Measurements from ENCODE around the gene PTPRE.

The PTPRE gene

DNA sequence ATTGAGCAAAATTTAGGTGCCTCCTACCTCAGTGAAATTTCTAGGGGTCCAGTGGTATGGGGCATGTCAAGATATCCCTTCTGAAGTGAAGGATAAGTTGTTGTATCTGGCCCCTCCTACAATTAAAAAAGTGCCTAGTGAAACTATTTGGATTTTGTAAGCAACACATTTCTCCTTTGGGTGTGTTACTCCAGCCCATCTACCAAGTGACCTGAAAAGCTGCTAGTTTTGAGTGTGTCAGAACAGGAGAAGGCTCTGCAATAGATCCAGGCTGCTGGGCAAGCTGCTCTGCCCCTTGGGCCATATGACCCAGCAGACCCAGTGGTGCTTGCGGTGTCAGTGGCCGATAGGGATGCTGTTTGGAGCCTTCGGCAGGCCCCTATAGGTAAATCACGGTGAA, 46.0 kb downstream of the PTPRE start:
- no peak for DNase-seq (ENCODE audit: low read depth, low spot score)

DNA sequence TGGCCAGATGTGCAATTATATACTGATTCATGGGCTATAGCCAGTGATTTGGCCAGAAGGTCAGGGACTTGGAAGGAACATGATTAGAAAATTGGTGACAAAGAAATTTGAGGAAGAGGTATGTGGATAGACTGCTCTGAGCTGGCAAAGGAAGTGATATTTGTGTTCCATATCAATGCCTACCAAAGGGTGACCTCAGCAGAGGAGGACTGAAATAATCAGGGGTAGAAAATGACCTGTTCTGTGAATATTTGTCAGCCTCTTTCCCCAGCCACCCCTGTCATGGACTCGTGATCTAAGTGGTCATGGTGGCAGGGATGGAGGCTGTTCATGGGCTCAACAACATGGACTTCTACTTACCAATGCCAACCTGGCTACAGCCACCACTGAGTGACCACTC, 47.0 kb downstream of the PTPRE start:
- DNase-seq (ENCODE audit: low read depth, low spot score), result no peak

DNA sequence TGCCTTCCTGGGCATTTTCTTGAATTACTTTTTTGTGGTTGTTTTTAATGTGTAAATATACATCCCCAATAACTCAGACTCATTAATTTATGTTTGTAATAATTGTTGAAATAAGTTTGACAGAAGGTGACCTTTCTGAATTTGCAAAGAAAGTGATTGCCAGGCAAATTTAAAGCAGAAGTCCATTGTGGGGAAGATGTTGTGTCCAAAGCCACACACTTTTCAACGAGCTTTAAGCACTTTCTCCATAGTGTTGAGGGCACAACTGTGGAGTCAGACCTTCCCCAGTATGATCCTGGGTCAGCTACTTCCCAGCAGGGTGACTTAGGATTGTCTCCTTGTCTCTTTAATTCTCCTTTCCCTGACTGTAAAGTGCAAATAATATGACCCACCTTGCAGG, 52.5 kb downstream of the PTPRE start:
- no peak for DNase-seq (ENCODE audit: low read depth, low spot score)

DNA sequence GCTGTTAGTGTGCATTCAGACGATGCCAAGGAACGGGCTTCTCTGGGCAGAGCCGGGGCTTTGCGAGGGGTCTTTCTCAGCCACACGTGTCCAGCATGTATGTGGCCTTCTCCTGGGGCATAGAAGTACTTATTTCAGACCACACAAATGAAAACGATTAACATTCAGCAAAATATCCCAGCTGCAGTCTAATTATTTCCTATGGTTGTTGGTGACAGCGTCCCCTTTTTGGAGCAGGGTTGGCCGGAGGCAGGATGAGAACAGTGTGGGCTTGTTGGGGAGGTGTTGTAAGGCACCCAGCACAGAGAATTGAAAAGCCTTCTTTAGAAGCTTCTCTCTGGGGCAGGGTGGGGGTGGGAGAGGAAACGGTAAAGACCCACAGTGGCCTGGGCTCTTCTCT, 54.2 kb downstream of the PTPRE start:
- DNase-seq (ENCODE audit: low read depth, low spot score), result no peak

DNA sequence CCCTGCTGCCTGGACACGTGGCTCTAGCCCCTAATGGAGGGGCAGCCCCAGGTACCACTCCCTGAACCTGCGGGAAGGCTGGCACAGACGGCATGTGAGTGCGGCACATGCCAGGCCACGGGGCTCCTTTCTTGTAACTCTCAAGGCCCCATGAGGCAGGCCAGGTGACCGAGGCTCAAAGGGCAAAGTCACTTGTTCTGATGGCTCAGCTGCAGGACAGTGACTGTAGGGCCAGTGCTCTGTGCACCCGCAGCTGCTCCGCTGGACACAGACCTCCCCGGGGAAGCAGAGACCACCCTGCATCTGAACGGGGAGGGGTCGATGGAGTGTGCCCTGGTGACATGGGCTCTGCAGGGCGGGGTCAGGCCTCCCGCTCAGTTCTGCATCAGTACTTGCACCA, 55.3 kb downstream of the PTPRE start:
- no peak for DNase-seq (ENCODE audit: low read depth, low spot score)

DNA sequence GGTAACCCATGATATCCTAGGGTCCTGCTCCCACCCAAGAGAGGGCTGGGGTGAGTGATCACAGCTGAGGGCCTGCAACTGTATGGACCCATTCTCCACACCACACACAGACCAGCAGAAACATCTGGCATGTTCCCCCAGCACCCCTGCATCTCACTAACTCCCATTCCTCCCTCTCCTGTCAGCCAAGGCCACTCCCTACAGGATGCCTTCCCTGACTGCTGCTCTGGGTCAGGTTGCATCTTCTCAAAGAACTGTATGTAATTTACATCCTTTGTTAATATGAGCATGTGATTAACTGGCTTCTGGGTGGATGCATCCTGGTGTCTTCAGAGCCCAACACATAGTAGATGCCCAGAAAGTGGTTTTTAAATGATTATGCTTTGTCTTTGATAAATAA, 56.2 kb downstream of the PTPRE start:
- DNase-seq (ENCODE audit: low read depth, low spot score), result no peak

DNA sequence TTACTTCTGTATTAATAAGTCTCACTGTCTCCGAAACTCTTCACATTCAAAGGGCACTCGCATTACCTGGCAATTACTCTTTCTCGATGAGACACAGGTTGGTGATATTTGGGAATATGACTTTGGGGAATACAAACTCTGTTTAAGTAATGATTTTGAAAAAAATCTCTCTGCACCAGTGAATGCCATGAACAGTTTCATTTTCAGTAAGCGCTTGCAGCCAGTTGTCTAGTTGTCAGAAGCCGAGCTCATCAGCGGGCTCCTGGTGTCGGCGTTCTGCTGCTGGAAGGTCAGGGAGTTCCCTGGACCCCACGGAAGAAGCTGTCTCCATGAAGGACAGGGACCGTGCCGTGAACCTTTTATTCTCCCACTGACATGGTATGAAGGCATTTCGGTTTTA, 57.7 kb downstream of the PTPRE start:
- no peak for DNase-seq (ENCODE audit: low read depth, low spot score)

DNA sequence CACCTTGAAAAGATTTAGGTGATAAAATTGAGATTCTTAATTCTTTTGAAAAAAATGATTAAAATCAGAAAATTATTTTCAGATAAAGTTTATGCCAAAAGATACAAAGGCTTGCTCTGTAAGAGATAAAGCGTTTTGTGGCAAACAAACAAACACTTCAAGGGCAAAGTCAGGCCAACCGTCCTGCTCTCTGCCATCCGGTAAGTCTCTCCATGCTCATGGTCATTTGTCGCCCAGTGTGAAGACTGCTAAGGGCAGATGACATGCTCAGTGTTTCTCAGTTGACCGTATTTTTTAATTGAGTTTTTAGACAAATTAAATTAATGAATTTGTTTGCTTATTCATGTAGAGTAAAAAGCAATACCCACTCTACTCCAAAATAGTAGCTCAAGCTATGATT, 60.0 kb downstream of the PTPRE start:
- DNase-seq (ENCODE audit: low read depth, low spot score), result no peak

DNA sequence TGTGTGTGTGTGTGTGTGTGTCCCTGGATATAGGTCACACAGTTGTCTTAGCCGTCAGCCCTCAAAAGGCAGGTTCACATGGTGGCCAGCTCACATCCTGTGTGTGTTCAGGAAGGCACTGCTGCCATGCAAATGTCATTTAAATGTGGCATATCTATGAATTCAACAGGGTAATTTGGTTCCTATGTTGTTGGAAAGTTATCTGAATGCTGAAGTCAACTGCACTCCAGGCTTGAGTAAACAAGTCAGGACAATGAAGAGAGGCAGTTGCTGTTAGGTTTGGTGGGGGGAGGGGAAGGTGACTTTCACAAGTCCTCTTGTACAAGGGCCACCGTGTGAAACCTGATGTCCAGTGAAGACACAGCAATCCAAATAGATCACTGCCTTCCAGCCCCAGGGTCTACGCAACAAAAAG, 61.1 kb downstream of the PTPRE start:
- no peak for DNase-seq (ENCODE audit: low read depth, low spot score)

DNA sequence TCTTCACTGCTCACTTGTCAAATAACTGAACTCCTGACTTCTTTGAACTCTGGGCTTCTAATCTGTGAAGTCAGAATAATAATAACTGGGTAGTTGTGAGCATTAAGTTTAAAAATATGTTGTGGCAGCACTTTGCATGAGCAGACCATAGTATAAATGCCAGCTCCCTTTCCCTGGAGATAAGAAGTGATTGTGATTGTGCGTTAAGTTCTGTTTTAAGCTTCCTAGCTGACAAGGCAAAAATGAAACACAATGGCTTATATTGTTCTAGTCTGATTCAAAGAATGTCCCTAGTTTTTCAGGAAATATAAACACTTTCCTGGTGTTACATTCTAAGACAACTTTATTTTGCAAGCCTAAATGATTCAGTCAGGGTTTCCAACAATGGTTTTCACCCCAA, 61.8 kb downstream of the PTPRE start:
- no peak for DNase-seq (ENCODE audit: low read depth, low spot score)

DNA sequence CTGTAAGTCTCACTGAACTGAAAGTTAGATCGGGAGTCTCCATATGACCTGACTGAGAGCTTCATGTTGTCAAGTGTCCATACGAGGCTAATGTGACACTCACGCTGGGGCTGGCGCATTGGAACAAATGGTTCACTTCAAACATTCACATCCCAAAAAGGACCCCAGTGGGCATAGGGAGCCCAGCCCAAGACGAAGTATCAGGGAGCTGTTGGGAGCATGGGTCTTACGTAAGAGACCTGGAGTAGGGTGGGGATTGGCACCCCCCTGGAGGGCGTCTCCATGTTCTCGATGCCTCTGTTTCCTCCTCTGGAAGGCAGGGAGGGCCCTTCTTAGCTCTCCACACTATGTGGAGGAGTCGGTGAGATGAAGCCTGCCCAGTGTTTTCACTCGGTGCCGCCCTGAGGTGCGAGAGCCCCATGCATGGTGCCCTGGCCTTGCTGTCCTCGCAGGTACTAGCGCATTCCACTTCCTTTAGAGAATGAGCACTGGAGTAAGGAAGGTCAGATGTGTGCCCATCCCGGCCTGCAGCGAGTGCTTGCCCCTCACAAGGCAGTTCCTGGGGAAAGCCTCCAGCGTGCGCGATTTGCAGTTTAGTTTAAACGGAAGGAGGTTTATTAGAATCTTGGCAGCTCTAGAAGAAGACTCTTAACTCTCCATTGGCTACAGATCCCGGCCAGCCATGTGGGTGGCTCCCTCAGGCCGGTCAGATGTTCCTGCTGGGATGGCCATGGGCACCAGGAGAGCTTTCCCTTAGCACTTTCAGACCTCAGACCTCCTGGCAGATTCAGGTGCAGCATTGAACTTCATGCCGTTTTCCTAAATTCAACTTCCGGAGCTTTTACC, 64.4 kb downstream of the PTPRE start:
- no peak for DNase-seq (ENCODE audit: low read depth, low spot score)

DNA sequence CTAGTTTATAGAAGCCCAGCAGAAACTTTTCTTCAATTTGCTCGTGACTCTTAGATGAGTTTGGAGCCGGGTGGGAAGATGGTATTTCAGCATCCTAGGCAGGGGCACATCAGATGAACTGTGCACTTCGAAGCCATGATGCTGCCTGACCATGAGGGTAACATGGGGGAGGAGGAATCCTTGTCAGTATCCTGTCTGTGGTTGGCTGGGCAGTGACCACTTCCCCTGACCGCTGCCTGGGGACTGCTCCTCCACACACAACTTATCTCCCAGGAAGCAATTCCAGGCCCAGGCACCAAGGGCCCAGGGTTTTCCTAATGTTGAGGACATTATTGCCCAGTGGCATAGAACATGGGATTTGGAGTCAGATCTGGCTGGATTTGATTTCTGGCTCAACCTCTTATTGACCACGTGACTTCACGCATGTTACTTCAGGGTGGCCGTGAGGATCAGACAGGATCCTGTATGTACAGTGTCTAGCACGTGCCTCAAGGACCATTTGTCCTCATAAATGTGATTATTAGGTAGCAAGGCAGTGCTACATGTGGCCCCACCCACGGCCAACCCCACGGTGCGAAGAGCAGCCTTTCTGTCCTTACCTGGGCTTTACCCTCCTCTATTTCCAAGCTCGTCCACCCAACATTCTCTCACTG, 65.2 kb downstream of the PTPRE start:
- DNase-seq (ENCODE audit: low read depth, low spot score), result no peak

DNA sequence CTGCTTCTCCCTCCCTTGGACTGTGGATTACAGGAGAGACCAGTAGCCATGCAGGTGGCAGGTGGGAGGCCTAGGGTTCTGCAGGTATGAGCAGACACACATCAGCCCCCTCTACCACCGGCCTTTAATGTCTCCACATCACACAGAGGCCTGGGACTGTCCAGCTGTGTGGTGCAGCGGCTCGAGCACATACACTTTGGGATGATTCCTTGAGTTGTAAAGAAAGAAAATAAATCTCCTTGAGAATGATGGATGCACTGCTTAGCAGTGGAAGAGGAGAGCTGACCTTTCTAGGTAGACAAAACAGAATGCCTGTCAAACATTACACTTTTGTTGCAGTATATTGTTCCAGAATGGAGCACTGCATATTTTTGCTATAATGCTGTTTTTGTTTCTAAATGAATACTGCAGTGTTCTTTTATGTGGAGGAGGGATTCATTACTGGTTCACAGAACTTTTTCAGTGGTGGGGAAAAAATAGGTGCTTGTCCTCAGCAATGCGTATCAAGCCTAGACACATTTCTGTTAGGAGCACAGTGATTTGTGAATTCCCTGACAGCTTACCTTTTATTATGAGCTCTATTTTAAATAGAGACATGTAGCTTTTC, 66.0 kb downstream of the PTPRE start:
- DNase-seq (ENCODE audit: low read depth, low spot score), result no peak

DNA sequence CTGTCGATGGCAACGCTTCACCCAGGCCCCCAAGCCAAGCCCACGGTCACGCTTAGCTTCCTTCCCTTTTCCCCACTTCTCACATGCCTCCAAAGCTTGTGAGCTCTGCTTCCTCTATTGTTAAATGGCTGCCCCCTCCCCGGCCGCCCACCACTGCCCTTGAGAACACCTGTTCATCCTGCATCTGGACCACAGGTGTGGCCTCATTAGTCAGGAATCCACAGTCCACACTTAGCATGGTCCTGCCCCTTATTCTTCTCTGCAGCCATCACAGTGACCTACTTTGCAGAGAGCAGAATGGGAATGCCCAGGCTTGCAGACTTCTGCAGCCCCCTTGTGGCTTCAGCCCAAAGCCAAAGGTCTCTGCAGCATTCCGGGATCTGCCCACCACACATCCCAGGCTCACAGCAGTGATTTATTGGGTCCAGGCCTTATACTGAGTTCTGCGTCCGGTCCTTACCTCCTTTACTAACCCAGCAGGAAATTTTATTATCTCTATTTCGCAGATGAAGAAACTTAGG, 66.9 kb downstream of the PTPRE start:
- DNase-seq (ENCODE audit: low read depth, low spot score), result no peak

DNA sequence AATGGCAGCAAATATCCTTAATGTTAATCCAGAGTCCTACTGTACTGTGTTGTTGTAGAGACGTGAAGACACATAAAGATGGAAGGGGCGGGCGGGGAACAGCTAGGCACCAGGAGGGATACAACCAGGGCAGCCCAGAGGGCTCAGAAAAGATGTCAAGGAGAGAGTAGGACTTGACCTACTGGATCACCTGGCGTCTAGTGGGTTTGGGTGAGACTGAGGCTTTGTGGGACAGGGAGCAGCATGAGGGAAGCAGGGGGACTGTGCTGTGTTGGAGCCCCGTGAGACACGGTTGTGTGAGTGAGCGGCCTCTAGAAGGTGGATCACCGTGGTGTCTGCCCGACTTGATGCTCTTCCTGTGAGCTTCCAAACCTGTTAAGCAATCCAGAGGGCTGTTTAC, 68.0 kb downstream of the PTPRE start:
- DNase-seq (ENCODE audit: low read depth, low spot score), result no peak

DNA sequence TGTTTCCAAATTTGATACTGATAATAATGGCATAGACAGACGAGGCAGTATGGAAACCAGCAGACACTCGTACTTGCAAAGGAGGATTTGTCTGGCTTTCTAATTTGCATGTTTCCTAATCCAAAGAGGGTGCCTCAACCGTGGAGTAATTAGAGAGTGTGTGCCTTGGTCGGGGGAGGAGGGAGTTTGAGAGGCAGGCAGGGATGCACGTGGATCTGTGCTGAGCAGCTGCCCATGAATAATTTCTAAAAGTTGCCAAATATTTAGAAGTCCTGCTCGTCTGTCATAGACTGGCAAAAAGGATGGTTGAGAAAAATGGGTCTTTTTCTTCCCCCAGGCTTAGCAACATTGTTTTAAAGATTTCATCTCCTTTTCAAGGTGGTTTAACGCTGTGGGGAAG, 69.4 kb downstream of the PTPRE start:
- DNase-seq (ENCODE audit: low read depth, low spot score), result no peak

DNA sequence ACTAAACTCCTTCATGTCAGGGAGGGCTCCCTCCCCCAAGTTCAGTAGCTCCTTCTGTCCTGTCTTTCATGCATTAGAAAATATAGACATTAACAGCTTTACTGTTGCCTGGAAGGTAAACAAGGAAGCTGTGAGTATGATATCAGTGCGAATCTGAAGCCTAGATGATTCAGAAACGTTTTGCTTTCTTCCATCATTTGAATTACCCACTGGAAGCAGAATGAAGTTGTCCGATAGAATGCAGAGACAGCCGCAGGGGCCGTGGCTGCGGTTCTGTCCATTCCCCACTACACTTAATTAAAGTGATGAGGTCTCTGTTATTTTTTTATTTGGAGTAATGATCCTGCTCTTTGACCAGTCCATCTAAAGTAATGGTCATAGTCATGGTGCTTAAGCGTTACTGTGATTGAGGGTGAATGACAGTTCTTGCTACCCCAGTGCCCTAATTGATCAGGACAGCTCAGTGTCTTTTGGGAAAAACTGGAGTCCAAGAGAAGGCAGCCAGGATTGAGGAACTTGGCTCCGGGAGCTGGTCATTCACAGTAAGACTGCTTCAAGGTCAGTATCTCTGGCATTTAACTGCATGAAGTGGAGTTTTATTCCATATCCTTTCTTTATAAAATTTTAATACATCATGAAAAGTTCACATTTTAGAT, 69.9 kb downstream of the PTPRE start:
- no peak for DNase-seq (ENCODE audit: low read depth, low spot score)

DNA sequence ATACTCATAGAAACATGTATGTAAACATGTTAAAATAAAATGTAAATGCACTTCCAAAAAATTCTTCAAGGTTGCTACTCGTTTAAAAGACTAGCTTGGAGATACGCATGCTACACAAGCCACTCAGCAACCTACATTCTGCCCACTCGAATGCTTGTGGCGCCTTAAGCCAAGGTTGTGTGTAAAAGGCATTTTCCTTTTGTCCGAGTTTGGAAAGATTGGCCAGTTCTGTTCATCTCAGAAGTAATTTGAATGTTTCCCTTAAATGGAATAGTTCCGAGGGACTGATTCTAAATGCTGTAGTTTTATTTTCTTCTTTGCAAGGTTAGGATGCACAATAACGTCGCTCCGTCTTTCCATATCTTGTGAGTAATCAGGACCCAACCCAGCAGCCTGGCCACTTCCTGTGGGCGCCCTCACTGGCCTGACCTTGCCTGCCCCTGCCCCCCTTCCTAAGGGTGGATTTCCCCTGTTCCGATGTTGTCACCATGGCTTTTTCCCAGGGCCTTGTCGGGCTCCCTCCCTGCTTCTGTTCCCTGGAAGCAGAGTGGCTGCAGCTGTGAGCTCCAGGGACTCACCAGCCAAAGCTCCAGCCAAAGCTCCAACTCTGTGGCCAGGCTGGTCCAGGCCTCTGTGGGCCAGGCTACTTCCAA, 70.6 kb downstream of the PTPRE start:
- DNase-seq (ENCODE audit: low read depth, low spot score), result no peak

DNA sequence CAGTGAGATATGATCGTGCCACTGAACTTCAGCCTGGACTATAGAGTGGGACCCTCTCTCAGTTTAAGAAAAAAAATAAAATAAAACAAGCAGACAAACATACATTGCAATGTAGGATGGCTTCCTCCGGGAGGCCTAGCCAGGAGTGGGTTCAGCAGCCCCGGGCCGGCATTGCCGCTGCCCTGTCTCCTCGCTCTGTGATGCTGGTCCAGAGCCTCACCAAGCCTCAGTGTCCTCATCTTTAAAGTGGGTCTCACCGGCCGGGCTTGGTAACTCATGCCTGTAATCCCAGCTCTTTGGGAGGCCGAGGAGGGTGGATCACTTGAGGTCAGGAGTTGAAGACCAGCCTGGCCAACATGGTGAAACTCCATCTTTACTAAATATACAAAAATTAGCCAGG, 71.6 kb downstream of the PTPRE start:
- no peak for DNase-seq (ENCODE audit: low read depth, low spot score)

DNA sequence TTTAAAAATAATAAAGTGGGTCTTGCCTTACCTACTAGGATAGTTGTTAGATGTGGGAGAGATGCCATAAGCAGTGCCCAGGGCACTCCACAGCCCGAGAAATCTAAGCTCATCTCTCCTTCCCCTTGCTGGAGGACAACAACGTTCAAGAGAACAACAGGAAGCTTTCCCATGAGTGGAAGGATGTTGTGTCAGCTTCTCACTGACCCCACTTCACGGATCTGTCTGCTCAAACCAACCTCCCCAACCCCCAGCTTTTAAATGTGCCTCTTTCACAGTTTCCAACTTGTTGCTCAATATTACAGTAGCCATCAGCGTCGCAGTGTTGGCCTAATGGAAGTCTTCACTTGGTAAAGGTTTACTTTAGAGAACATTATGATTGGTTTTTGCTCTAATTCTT, 72.1 kb downstream of the PTPRE start:
- no peak for DNase-seq (ENCODE audit: low read depth, low spot score)

DNA sequence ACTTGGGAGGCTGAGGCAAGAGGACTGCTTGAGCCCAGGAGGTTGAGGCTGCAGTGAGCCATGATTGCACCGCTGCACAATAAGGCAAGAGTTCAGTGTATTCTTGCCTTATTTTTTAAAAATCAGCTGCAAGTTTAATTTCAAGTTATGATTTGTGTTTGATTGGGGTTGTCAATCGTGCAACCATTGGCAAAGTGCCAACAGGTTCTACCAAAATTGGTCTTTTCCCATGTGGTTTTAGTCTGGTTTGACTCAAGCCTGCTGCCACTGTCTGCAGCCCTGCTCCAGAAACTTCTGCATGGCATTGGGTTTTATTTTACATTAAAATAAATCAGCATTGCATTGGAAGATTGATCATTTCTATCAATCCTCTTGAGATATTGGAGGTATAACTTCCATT, 72.7 kb downstream of the PTPRE start:
- no peak for DNase-seq (ENCODE audit: low read depth, low spot score)

DNA sequence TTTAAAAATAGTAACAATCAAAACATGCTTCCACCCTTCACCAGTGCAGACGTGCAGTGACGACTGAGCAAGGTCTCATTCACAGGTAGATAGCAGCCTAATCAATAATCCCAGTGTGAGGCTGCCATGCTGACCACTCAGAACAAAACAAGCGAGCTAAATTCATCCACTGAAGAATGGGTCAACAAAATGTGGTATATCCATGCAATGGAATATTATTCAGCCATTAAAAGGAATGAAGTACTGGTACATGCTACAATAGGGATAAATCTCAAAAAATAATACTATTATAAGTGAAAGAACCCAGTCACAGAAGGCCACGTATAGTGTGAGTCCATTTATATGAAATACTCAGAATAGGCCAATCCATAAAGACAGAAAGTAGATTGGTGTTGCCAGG, 74.0 kb downstream of the PTPRE start:
- DNase-seq (ENCODE audit: low read depth, low spot score), result no peak

All from smooth muscle cell of the brain vasculature (primary cell).